ENCODE data around the gene TLCD5. TPM values are rescaled to one million over a fixed set of nuclear protein-coding genes. Genes with fewer than 3 reads are reported as not detected.

TLCD5 gene
- total RNA-seq, 1 experiment from 2014 or later, result 7.1 TPM

DNA sequence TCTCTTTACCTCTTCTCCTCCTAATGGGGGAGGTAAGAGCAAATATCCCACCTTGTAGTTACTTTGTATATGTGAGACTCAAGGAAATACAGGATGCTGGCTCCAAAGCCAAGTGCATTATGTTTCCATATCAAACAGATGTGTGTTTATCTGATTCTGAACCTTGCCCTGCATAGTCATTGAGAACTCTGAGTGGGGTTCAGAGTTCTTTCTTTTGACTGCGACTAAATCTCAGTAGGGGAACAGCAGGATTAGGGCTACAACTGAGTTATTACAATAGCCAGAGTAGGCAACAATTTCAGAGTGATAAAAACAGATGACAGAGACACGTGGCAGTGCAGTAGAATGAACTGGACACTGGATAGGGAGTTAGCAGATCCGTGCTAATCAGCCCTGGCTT lies 34.1 kb upstream of the TLCD5 start:
- Histone ChIP-seq H4K91ac (ENCODE audit: insufficient read length, low read depth, low read length) (no peak overlapping the region), H3K4ac (ENCODE audit: low read depth, low read length) (no peak overlapping the region), H3K23ac (ENCODE audit: insufficient read length, low read depth, low read length) (no peak overlapping the region), H3K27ac (ENCODE audit: insufficient read length, low read depth, low read length) (no peak overlapping the region), H2BK5ac (ENCODE audit: insufficient read length, low read length) (no peak overlapping the region), H3K79me1 (ENCODE audit: insufficient read depth, low read depth, low read length, poor library complexity, severe bottlenecking) (no peaks in the 10 kb centered on the region), H3K27me3 (ENCODE audit: insufficient read depth, low read length) (no peaks in the 10 kb centered on the region), H2AK5ac (ENCODE audit: insufficient read length, low read length) (no peak overlapping the region), H3K4me1 (ENCODE audit: insufficient read depth, low read length) (no peaks in the 10 kb centered on the region), H4K8ac (replicated peaks; ENCODE audit: insufficient read length, low read depth, low read length) (no peak overlapping the region), H4K20me1 (ENCODE audit: control insufficient read depth, insufficient read depth, insufficient read length) (no peaks in the 10 kb centered on the region), H3K9ac (ENCODE audit: extremely low read depth, insufficient read length, low read length) (no peak overlapping the region), H3K9me3 (ENCODE audit: control insufficient read depth, low read depth, low read length) (no peaks in the 10 kb centered on the region), H2AFZ (ENCODE audit: low read length) (no peak overlapping the region), H3K4me2 (ENCODE audit: insufficient read depth, insufficient read length, low read length) (no peak overlapping the region), H3K23me2 (ENCODE audit: insufficient read length, low read depth, low read length, poor library complexity, severe bottlenecking) (no peaks in the 10 kb centered on the region), H3K79me2 (ENCODE audit: insufficient read depth, low read length) (no peaks in the 10 kb centered on the region), H3K14ac (ENCODE audit: insufficient read depth, low read length) (no peak overlapping the region), H2BK15ac (ENCODE audit: low read depth, low read length) (no peak overlapping the region), H4K5ac (ENCODE audit: insufficient read length, low read depth, low read length) (no peak overlapping the region), H2BK12ac (ENCODE audit: insufficient read length, low read depth, low read length) (no peak overlapping the region), H3K56ac (ENCODE audit: insufficient read length, low read depth, low read length) (no peak overlapping the region), H3T11ph (ENCODE audit: low read length) (no peak overlapping the region), H3K18ac (ENCODE audit: insufficient read length, low read depth, low read length) (no peak overlapping the region), H2BK20ac (ENCODE audit: low read depth, low read length, poor library complexity, severe bottlenecking) (no peak overlapping the region), H2BK120ac (ENCODE audit: low read depth, low read length, poor library complexity, severe bottlenecking) (no peak overlapping the region)
- H3K4me1 Mint-ChIP-seq, result peaks cover 15% of the 10 kb centered on the region in 2 experiments
- DNase-seq, result no peak
- H3K27me3 Mint-ChIP-seq (ENCODE audit: low read depth), result peaks cover 39% of the 10 kb centered on the region
- TF ChIP-seq, protein P1, sequence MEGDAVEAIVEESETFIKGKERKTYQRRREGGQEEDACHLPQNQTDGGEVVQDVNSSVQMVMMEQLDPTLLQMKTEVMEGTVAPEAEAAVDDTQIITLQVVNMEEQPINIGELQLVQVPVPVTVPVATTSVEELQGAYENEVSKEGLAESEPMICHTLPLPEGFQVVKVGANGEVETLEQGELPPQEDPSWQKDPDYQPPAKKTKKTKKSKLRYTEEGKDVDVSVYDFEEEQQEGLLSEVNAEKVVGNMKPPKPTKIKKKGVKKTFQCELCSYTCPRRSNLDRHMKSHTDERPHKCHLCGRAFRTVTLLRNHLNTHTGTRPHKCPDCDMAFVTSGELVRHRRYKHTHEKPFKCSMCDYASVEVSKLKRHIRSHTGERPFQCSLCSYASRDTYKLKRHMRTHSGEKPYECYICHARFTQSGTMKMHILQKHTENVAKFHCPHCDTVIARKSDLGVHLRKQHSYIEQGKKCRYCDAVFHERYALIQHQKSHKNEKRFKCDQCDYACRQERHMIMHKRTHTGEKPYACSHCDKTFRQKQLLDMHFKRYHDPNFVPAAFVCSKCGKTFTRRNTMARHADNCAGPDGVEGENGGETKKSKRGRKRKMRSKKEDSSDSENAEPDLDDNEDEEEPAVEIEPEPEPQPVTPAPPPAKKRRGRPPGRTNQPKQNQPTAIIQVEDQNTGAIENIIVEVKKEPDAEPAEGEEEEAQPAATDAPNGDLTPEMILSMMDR (conservative IDR thresholded peaks at IDR 0.05), result no peak
- WGBS (ENCODE audit: extremely low coverage, insufficient read length, low lambda C conversion rate), result no CpG with 5 or more reads among the region's 3 CpGs
- no peak overlapping the region for H3K27ac Mint-ChIP-seq
- no peaks in the 10 kb centered on the region for H3K9me3 Mint-ChIP-seq
- no peaks in the 10 kb centered on the region for H3K36me3 Mint-ChIP-seq (ENCODE audit: insufficient read depth in 1 of 3, low read depth in 3 of 3)
- no peak overlapping the region for H3K4me3 Mint-ChIP-seq
